HG02840 (cell line): Measurements from ENCODE around the gene GGNBP2.
A peak's percentile ranks its signal among the peaks of the same experiment; 100 is the strongest.
"Not testable (repeated sequence)": the region's sequence is repeated elsewhere in the genome, so short reads cannot be mapped to it uniquely, and the experiment has no call there.

ENCODE experiments used
- ATAC-seq: cut with Tn5 transposase; IDR thresholded peaks from one replicate; pipeline ENCODE4 v1.9.1; 2021; ENCODE audit warnings: mild to moderate bottlenecking, moderate library complexity, moderate number of reproducible peaks; ENCODE audit not compliant: unreplicated experiment, low FRiP score

Gene GGNBP2

DNA sequence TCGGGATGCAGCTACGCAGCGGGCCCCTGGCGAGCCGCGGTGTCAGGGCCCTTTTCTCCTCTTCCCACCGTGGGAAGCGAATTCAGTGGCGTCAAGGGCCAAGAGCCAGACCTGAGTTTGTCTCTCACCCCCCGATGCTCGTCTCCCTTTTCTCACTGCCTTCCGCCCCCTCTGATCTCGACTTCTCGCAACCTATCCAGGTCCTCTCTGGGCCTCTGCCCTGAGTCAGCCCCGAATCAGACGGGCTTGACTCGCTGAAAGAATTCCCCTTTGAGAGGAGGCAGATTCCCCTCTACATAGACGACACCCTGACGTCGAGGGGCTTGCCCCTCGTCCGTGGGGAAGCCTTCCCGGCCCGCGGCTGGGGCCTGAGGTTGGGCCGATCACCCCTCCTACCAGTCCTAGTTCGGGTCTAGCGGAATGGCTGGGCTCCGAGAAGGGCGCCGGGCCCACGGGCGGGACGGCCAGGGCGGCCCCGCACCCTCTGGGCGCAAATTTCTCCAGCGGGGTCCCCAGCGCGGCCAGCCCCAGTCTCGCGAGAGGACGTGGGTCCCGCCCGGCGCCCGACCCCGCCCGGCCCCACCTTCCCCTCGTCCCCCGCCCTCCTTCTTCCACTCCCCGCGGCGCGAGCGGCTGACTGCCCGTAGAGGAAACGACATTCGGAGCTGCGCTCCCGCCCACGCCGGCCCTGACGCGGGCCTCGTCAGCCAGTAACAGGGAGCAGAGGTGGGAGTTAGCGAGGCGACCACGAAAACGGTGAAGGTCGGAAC is at the start of gene GGNBP2:
Gene GGNBP2, plus strand, starts transcription at position 613 of the 770 bp plus-strand sequence. CDS start 806 bp downstream, outside the sequence.
- peak; percentile 46 for ATAC-seq

DNA sequence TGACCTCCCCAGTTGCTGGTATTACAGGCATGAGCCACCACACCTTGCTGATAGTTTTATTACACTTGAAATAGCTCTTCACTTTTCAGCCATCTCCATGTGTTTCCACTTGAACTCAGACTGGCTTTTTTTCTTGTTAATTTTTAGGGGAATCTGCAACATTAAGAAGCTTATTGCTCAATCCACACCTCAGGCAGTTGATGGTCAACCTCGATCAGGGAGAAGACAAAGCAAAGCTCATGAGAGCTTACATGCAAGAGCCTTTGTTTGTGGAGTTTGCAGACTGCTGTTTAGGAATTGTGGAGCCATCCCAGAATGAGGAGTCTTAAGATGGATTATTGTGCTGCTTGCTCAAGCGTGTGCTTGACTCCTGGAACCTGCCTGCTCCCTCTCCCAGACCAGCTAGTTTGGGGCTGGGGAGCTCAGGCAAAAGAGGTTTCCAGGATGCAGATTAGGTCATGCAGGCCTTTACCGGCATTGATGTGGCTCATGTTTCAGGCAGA is 49.6 kb upstream of the GGNBP2 start:
- no peak for ATAC-seq

DNA sequence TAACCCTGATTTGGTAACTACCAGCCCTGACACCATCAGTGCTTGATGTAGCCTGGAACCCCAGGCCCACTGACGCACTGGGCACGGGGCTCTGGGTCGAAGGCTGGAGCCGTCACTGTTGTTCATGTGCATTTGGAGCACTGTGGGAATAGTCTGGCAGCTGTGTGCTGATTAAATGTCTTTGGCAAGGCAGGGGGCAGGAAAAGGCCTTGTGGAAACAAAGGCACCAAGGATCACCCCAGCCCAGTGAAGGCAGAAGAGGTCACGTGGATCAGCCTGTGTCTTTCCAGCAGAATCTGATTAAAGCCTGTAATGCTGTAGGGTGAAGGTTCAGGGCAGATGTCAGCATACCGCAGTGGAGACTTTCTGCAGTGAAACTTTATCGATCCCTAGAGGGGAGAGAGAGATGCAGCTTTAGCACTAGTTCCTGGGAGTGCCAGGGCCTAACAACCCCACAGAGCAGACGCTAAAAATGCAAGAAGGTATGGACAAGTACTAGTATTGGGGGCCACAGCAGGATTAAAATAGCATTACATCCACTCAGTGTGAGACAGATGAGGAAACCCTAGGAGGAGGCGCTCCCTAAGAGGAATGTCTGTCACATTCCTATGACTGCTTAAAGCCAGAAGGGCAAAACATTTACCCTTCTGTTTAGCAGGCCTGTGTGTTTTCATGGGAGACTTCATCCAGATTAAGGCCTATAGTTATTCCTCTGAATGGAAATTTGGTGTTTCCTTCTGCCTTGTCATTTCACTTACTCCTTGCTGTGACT is 48.5 kb upstream of the GGNBP2 start:
- ATAC-seq = no peak

GRCh38 chr17:36498155-36498554 is 46.6 kb upstream of the GGNBP2 start:
- ATAC-seq = no peak

DNA sequence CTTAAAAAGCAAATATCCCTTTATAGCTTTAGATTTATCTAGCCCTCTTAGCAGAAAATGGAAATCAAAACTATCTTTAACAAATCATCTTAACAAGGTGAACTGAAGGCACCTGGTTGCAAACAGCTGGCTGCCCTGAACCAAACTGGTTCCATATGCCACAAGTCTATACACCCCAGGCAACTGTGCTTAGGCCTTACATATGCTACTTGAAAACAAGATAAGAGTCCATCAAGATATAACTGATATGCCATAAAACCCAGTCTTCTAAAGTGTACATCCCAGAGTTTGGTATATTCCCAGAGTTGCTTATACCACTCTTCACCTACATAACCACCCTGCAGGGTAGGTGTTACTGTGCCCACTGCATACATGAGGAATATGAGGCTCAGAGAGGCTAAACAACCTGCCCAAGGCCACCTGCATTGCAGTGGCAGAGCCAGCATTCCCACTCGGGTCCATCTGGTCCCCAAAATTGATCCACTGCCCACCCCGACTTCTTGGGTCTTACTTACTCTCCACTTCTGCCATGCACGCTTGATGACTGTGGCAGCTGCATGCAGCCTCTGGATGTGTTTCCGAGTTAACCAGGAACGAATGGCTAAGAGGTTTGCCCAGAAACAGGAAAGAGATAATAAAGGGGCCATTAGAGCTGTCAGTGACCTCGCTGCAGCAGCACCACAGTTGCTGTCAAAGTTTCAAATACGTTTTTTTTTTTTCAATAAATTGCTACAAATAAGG is 46.0 kb upstream of the GGNBP2 start:
- ATAC-seq = no peak

GRCh38 chr17:36500745-36501225 is 43.9 kb upstream of the GGNBP2 start:
- no peak for ATAC-seq

GRCh38 chr17:36501351-36501750 is 43.4 kb upstream of the GGNBP2 start:
- ATAC-seq = no peak

GRCh38 chr17:36501963-36502362 is 42.8 kb upstream of the GGNBP2 start:
- ATAC-seq = no peak

- ATAC-seq = no peak
Observed at GRCh38 chr17:36503456-36504155, 41.1 kb upstream of the GGNBP2 start.

GRCh38 chr17:36504156-36504545 is 40.6 kb upstream of the GGNBP2 start:
- no peak for ATAC-seq

GRCh38 chr17:36505171-36505570 is 39.5 kb upstream of the GGNBP2 start:
- ATAC-seq = no peak

GRCh38 chr17:36506249-36506826 is 38.4 kb upstream of the GGNBP2 start:
- no peak for ATAC-seq

GRCh38 chr17:36506831-36507230 is 37.9 kb upstream of the GGNBP2 start:
- no peak for ATAC-seq

DNA sequence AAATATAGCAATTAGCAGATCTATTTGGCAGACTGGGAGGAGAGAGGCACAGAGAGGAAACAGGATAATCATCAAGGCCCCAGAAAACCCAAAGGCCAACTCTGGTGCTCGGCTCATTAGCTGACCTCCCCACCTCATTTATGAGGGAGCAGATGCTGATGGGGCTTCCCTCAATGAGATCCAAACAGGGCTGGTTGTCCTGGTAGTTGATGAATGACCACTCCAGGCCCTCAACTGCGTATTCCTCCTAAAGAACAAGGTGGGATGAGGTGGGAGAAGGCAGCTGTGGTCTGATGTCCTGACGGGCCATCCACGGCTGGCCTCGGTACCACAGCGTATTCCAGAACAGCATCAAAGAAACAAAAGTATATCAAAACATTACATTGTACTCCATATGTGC is 37.5 kb upstream of the GGNBP2 start:
- no peak for ATAC-seq

GRCh38 chr17:36508439-36508838 is 36.3 kb upstream of the GGNBP2 start:
- not testable (repeated sequence) for ATAC-seq

DNA sequence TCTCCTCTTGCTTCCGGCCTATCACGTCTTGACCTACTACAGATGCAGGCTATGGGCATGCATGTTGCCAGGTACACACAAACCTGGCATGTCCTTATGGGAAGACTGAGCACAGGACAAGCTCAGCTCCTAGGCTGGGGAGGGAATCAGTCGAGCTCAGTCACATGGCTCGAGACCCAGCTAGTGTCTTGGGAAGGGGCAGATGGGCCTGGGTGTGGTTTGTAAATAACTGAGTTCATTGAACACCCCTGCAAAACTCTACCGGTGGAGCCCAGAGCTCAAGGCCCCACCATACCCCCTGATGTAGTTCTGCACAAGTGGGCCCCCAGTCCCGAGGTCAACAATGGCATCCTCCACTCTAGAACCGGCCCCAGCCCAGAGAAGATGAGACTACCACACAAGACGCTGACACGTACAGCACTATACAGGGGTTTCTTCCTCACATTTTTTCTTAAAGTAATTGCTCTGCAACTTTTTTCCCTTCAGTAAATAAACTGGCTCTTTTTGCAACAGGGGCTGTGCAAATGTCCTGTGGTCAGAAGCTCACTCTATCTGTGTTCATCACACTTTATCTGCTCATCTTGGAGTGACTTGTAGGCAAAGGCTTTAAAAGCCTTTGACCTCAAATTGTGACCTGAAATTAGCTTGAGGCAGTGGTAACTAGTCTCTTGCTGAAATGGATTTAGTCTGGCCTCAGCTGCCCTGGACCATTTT is 35.3 kb upstream of the GGNBP2 start:
- ATAC-seq = no peak

- no peak for ATAC-seq
Observed at GRCh38 chr17:36510636-36511035, 34.1 kb upstream of the GGNBP2 start.

GRCh38 chr17:36511216-36511615 is 33.5 kb upstream of the GGNBP2 start:
- no peak for ATAC-seq

DNA sequence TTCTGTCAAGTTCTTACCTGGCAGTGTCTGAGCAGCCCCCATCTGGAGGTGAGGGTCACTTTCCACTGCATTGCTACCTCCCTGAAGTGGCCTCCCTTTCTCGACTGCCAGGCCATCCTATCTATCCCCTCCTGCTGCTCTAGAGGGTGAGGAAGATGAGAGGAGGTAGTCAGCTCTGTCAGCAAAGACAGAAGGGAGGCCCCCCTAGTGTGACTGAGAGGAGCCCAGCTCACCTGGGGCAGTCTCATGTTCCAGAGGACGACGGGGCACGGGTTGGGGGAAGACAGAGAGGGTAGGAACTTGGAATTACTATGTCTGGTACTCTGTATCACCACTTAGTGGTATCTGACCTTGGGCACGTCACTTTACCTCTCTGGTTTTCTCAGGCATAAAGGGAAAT is 32.1 kb upstream of the GGNBP2 start:
- ATAC-seq = no peak
